Neural progenitor cell (in vitro differentiated cells): Measurements from ENCODE around the gene ELL3. TPM values are rescaled to one million over a fixed set of nuclear protein-coding genes. Genes with fewer than 3 reads are reported as not detected.
A peak's percentile ranks its signal among the peaks of the same experiment; 100 is the strongest.
"Not testable (repeated sequence)": the region's sequence is repeated elsewhere in the genome, so short reads cannot be mapped to it uniquely, and the experiment has no call there.

Experiments
- DNase-seq: peaks from one replicate; pipeline ENCODE4 v3.0.0-alpha.2; 2016; ENCODE audit warnings: low spot score
- H2AFZ ChIP-seq: fragments of 200-600 bp; sonication (generic); replicated peaks from 2 replicates; pipeline ENCODE4 v1.6.1; 2016; ENCODE audit warnings: antibody characterized with exemption
- H3F3A ChIP-seq: fragments of 200-600 bp; sonication (generic); 2 replicates; pipeline ENCODE4 v1.6.1; 2016; ENCODE audit warnings: antibody characterized with exemption, low read depth
- H3K27ac ChIP-seq: fragments of 200-600 bp; sonication (generic); 2 replicates; pipeline ENCODE4 v1.5.1; 2016; ENCODE audit warnings: mild to moderate bottlenecking
- H3K27me3 ChIP-seq: fragments of 200-600 bp; sonication (generic); 2 replicates; pipeline ENCODE4 v1.6.1; 2016; ENCODE audit warnings: mild to moderate bottlenecking, moderate library complexity
- H3K36me3 ChIP-seq: fragments of 200-600 bp; sonication (generic); 2 replicates; pipeline ENCODE4 v1.5.1; 2016
- H3K4me1 ChIP-seq: fragments of 200-600 bp; sonication (generic); 2 replicates; pipeline ENCODE4 v1.6.1; 2016; ENCODE audit warnings: mixed run types
- H3K4me2 ChIP-seq: fragments of 200-600 bp; sonication (generic); 2 replicates; pipeline ENCODE4 v1.6.1; 2016
- H3K4me3 ChIP-seq: fragments of 200-600 bp; sonication (generic); 2 replicates; pipeline ENCODE4 v1.5.1; 2016
- H3K79me2 ChIP-seq: fragments of 200-600 bp; sonication (generic); 2 replicates; pipeline ENCODE4 v1.6.1; 2016; ENCODE audit warnings: low read depth
- H3K9ac ChIP-seq: fragments of 200-600 bp; sonication (generic); 2 replicates; pipeline ENCODE4 v1.6.1; 2016
- H3K9me3 ChIP-seq: fragments of 200-600 bp; sonication (generic); 2 replicates; pipeline ENCODE4 v1.5.1; 2016; ENCODE audit warnings: low read depth
- H4K20me1 ChIP-seq: fragments of 200-600 bp; sonication (generic); 2 replicates; pipeline ENCODE4 v1.6.1; 2016; ENCODE audit warnings: low read depth
- H3K27ac Mint-ChIP-seq: 3 replicates; pipeline ENCODE4 v1.8.0; 2021; ENCODE audit warnings: mixed read lengths
- H3K27me3 Mint-ChIP-seq: 2 replicates; pipeline ENCODE4 v1.8.0; 2022; ENCODE audit warnings: low read depth, mild to moderate bottlenecking, inconsistent platforms, moderate library complexity, mixed read lengths; ENCODE audit not compliant: insufficient read depth
- H3K36me3 Mint-ChIP-seq: 3 replicates; pipeline ENCODE4 v1.8.0; 2021; ENCODE audit warnings: mixed read lengths
- H3K4me1 Mint-ChIP-seq: 3 replicates; pipeline ENCODE4 v1.8.0; 2021; ENCODE audit warnings: mixed read lengths
- H3K4me3 Mint-ChIP-seq: 3 replicates; pipeline ENCODE4 v1.8.0; 2021; ENCODE audit warnings: mild to moderate bottlenecking, moderate library complexity, mixed read lengths
- H3K9me3 Mint-ChIP-seq: 3 replicates; pipeline ENCODE4 v1.8.0; 2020; ENCODE audit warnings: mixed read lengths
- EZH2 ChIP-seq: fragments of 200-600 bp; sonication (generic); IDR thresholded peaks from 2 replicates; pipeline ENCODE4 v1.6.1; 2017; ENCODE audit warnings: antibody characterized with exemption, mild to moderate bottlenecking, moderate library complexity
- EZH2phosphoT487 ChIP-seq: fragments of 200-600 bp; sonication (generic); IDR thresholded peaks from 2 replicates; pipeline ENCODE4 v1.6.1; 2017; ENCODE audit warnings: antibody characterized with exemption
- total RNA-seq: library from RNA; depleted of rRNA; stranded (reverse); fragments of >200 nt; gene quantifications from 2 replicates; pipeline ENCODE4 v1.2.3, GENCODE V29; 2015; ENCODE audit warnings: low replicate concordance
- TF ChIP-seq, protein P1 (sequence below): fragments of 200-600 bp; sonication (generic); IDR thresholded peaks from 2 replicates; pipeline ENCODE4 v1.5.1; 2017; ENCODE audit warnings: antibody characterized with exemption, mild to moderate bottlenecking

The ELL3 gene
- total RNA-seq, 1 donor from 2014 or later, result 5.1 TPM

DNA sequence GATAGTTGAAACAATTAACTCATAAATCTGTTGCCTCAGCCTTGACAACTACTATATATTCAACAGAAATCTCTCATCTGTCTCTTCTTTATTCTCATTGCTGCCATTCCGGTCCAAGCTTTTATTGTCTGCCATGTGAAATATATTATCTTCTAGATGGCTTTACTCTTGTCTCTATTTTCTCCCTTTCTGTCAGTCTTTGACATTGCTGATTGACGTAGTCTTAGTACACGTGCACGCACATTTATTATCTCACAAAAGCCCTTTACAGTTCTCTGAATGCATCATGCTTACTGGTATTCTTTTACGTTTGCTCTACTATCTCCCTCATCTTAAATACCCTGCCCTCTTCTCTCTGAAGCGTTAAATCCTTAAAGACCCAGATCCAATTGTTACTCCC is 24.9 kb downstream of the ELL3 start:
- Histone ChIP-seq H3K79me2 (peaks cover 100% of the 10 kb centered on the region), H3K36me3 (peaks cover 11% of the 10 kb centered on the region), H3K4me1 (peaks cover 8% of the 10 kb centered on the region), H3K4me3 (no peak overlapping the region), H3K27me3 (no peaks in the 10 kb centered on the region), H3K4me2 (no peak overlapping the region), H3F3A (peaks cover 4% of the 10 kb centered on the region), H3K27ac (no peak overlapping the region), H4K20me1 (peaks cover 79% of the 10 kb centered on the region), H3K9me3 (no peaks in the 10 kb centered on the region), H3K9ac (no peak overlapping the region), H2AFZ (no peak overlapping the region)
- Mint-ChIP-seq H3K9me3 (no peaks in the 10 kb centered on the region), H3K4me3 (no peak overlapping the region), H3K36me3 (peaks cover 20% of the 10 kb centered on the region), H3K4me1 (peaks cover 19% of the 10 kb centered on the region), H3K27me3 (peaks cover 2% of the 10 kb centered on the region), H3K27ac (no peak overlapping the region)
- TF ChIP-seq EZH2phosphoT487, result no peak
- TF ChIP-seq, protein P1, sequence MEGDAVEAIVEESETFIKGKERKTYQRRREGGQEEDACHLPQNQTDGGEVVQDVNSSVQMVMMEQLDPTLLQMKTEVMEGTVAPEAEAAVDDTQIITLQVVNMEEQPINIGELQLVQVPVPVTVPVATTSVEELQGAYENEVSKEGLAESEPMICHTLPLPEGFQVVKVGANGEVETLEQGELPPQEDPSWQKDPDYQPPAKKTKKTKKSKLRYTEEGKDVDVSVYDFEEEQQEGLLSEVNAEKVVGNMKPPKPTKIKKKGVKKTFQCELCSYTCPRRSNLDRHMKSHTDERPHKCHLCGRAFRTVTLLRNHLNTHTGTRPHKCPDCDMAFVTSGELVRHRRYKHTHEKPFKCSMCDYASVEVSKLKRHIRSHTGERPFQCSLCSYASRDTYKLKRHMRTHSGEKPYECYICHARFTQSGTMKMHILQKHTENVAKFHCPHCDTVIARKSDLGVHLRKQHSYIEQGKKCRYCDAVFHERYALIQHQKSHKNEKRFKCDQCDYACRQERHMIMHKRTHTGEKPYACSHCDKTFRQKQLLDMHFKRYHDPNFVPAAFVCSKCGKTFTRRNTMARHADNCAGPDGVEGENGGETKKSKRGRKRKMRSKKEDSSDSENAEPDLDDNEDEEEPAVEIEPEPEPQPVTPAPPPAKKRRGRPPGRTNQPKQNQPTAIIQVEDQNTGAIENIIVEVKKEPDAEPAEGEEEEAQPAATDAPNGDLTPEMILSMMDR, result no peak
- no peak for TF ChIP-seq EZH2
- DNase-seq, result no peak

DNA sequence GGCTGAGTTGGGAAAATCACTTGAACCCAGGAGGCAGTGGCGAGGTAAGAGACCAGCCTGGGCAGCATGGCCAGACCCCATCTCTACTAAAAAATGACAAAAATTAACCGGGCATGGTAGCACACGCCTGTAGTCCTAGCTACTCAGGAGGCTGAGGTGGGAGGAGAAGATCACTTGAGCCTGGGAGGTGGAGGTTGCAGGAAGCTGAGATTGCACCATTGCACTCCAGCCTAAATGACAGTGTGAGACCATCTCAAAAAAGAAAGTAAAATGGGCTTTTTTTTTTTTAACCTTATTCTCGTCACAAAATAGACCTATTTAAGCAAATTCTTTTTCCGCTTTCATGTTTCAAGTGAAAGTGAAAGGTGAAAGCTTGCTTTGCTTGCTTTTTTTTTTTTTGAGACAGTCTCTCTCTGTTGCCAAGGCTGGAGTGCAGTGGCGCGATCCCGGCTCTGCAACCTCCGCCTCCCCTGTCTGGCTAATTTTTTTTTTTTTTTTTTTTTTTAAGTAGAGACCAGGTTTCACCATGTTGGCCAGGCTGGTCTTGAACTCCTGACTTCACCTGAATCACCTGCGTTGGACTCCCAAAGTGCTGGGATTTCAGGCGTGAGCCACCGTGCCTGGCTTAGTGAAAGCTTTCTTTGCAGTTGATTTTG is 26.9 kb downstream of the ELL3 start:
- Histone ChIP-seq H3F3A (peaks cover 5% of the 10 kb centered on the region), H2AFZ (no peak overlapping the region), H3K27me3 (no peaks in the 10 kb centered on the region), H3K9me3 (no peaks in the 10 kb centered on the region), H3K27ac (no peak overlapping the region), H3K36me3 (no peaks in the 10 kb centered on the region), H3K79me2 (peaks cover 83% of the 10 kb centered on the region), H3K9ac (no peak overlapping the region), H3K4me2 (no peak overlapping the region), H3K4me1 (peaks cover 8% of the 10 kb centered on the region), H4K20me1 (peaks cover 76% of the 10 kb centered on the region), H3K4me3 (no peak overlapping the region)
- Mint-ChIP-seq H3K4me3 (no peak overlapping the region), H3K9me3 (no peaks in the 10 kb centered on the region), H3K27me3 (peaks cover 2% of the 10 kb centered on the region), H3K4me1 (peaks cover 20% of the 10 kb centered on the region), H3K36me3 (peaks cover 15% of the 10 kb centered on the region), H3K27ac (no peak overlapping the region)
- no peak for TF ChIP-seq EZH2phosphoT487
- TF ChIP-seq, protein P1, result no peak
- TF ChIP-seq EZH2, result no peak
- no peak for DNase-seq

DNA sequence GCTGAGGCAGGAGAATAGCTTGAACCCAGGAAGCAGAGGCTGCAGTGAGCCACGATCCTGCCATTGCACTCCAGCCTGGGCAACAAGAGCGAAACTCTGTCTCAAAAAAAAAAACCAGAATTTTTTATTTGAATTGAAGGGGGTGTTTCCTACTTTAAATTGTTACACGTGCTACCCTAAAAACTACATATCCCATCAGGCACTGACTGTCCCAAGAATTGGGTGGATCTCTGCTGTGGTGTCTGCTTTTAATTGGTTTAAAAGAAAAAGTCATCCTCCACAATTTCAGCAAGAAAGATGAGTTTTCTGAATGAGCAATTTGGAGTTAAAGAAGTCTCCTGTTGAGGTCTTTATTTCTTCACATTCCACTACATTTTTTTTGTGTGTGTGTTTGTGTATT is 28.4 kb downstream of the ELL3 start:
- H3K36me3 Mint-ChIP-seq, result peaks cover 7% of the 10 kb centered on the region
- H3K27ac ChIP-seq, result no peak overlapping the region
- DNase-seq, result no peak
- peak overlapping the region; percentile 99 for H3K4me3 Mint-ChIP-seq
- TF ChIP-seq EZH2phosphoT487 (no peak), EZH2 (no peak)
- TF ChIP-seq, protein P1, result no peak
- H4K20me1 ChIP-seq, result peaks cover 61% of the 10 kb centered on the region
- no peaks in the 10 kb centered on the region for H3K27me3 ChIP-seq
- H3K9ac ChIP-seq, result no peak overlapping the region
- H3K4me1 ChIP-seq, result peaks cover 8% of the 10 kb centered on the region
- no peaks in the 10 kb centered on the region for H3K36me3 ChIP-seq
- peak overlapping the region; percentile 89 for H3K4me2 ChIP-seq
- peaks cover 68% of the 10 kb centered on the region for H3K79me2 ChIP-seq
- H2AFZ ChIP-seq, result no peak overlapping the region
- H3K27ac Mint-ChIP-seq, result no peak overlapping the region
- H3K4me1 Mint-ChIP-seq, result peaks cover 20% of the 10 kb centered on the region
- peaks cover 2% of the 10 kb centered on the region for H3K27me3 Mint-ChIP-seq
- H3K9me3 ChIP-seq, result no peaks in the 10 kb centered on the region
- H3F3A ChIP-seq, result peaks cover 5% of the 10 kb centered on the region
- H3K9me3 Mint-ChIP-seq, result no peaks in the 10 kb centered on the region
- H3K4me3 ChIP-seq, result peak overlapping the region; percentile 72

DNA sequence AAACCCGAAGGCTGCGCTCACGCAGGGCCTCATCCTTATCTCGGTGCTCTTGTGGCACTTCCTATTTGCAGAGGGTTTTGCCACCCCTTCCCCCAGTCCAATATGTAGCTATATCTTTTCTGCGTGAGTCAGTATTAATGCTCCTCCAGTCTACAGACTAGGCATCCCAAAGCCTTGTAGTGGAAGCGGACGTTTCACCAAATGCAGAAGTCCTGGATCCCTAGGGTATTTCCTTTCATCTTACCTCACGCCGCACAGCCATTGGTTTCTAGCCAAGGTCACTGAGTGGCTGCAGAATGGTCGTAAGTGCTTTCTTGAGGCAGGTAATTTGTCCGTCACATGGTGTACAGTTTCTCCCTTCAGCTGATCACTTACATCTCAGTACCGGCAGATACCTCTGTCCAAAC is 29.9 kb downstream of the ELL3 start:
- H3F3A ChIP-seq, H3K36me3 ChIP-seq, H3K4me1 ChIP-seq, H3K36me3 Mint-ChIP-seq, H3K27me3 ChIP-seq, H3K9me3 ChIP-seq, H3K9me3 Mint-ChIP-seq, H3K27me3 Mint-ChIP-seq: not testable (repeated sequence)
- Histone ChIP-seq H2AFZ (peak overlapping the region; percentile 67), H3K27ac (peak overlapping the region; percentile 95), H3K9ac (peak overlapping the region; percentile 87), H4K20me1 (peaks cover 46% of the 10 kb centered on the region), H3K4me2 (peak overlapping the region; percentile 89), H3K4me3 (peak overlapping the region; percentile 72), H3K79me2 (peaks cover 54% of the 10 kb centered on the region)
- peak overlapping the region; percentile 99 for H3K4me3 Mint-ChIP-seq
- H3K4me1 Mint-ChIP-seq, result peaks cover 17% of the 10 kb centered on the region
- peak; percentile 13 for DNase-seq
- peak overlapping the region; percentile 99 for H3K27ac Mint-ChIP-seq
